NCI-H226 (cell line): Measurements from ENCODE around the gene NOD2.
A peak's percentile ranks its signal among the peaks of the same experiment; 100 is the strongest.

Experiments
- DNase-seq: peaks from one replicate; pipeline ENCODE4 v3.0.0-alpha.2; 2015

Gene NOD2

DNA sequence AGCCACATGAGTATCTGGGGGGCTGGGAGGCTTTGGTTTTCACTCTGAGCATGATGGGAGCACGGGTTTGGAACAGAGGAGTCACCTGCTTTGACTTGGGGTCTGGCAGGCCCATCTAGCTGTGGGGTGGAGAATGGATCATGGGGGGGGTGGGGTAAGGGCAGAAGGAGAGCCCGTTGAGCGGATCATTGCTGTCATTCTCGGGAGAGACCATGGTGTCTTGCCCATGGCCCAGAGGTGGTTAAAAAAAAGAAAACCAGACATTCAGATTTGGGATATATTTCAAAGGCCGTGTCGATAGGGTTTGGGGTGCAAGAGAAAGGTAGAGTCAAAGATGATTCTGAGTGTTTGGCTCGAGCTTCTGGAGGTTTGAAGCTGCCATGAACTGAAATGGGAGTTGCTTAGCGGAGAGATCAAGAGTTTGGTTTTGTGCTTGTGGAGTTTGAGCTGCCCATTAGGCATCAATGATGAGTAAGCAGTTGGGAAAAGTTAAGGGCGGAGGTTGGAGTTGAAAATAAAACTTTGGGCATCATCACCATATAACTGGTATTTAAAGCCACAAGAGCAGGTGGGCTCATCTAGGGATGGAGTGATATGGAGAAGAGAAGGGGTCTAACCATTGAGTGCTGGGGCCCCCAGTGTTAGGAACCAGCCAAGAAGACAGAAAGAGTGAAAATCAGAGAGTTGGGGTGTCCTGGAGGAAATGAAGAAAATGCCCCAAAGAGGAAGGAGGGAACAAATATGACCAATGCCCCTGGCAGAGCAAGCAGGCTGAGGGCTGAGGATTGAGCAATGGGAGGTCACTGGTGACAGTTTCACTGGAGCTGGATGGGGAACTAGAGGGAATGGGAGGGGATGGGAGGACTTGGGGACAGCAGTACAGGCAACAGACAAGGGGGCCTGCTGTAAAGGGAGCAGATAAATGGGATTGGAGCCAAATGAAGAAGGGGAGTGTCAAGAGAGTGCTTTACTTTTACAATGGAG lies 1.9 kb downstream of the NOD2 start:
- no peak for DNase-seq

DNA sequence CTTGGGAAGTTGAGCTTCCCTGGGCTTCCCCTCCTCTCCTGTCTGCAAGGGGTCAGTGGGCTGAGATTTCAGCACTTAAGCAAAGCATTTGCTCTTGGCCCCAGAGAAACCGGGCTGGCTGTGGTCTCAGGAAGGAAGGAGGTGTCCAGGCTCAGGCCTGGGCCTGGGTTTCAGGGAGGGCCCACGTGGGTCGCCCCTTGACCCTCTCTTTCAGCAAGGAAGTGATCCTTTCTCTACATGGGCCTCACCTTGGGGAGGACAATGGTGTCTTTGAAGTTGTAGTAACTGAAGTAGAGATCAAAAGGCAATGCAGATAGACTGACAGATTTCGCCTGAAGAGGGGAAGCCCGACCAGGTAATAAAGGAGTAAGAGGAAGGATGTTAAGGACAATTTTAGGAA lies 2.7 kb downstream of the NOD2 start:
- no peak for DNase-seq

DNA sequence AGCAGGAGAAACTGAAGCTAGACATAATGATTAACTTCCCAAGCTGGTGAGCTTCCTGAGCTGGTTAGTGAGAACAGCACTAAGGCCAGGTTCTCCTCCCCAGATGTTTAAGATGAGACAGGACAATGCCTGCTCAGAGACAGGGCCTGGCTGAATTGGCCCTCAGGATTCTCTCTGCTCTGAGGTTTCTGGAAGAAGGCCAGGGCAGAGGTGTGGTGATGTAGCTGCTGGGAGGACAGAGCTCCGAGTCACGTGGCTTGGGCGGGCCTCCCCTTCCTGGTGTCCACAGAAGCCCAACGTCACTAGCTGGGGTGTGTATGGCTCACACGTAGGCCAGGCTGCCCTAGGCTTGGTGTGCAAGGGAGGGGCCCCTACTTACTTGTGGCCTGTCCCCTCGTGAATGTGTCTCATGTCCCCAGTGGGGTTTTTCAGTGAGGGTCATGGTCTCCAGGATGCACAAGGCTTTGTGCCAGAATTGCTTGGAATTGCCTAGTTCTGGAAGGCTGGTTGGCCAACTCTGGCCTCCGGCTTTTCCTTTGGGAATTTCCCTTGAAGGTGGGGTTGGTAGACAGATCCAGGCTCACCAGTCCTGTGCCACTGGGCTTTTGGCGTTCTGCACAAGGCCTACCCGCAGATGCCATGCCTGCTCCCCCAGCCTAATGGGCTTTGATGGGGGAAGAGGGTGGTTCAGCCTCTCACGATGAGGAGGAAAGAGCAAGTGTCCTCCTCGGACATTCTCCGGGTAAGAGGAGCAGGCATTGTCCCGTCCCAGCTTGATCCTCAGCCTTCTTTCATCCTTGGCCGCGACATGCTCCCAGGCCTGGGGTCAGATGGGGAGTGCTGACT lies 3.4 kb downstream of the NOD2 start:
- DNase-seq = peak; percentile 76

DNA sequence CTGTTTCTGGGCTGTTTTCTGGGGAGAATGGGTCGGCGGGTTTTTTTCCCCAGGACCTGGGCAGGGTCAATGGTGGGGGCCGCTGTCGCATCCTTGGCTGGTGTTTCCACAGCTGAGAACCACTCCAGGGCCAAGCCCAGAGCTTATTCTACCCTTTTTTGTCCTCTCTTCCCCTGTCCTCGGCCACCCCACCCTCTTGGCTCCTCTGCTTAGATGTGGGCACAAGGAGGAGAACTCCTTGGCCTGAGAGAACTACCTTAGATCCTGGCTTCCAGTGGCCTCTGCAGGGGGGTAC lies 4.0 kb downstream of the NOD2 start:
- DNase-seq = no peak

- DNase-seq = no peak
Measured at GRCh38 chr16:50697881-50698767, 4.7 kb downstream of the NOD2 start.

DNA sequence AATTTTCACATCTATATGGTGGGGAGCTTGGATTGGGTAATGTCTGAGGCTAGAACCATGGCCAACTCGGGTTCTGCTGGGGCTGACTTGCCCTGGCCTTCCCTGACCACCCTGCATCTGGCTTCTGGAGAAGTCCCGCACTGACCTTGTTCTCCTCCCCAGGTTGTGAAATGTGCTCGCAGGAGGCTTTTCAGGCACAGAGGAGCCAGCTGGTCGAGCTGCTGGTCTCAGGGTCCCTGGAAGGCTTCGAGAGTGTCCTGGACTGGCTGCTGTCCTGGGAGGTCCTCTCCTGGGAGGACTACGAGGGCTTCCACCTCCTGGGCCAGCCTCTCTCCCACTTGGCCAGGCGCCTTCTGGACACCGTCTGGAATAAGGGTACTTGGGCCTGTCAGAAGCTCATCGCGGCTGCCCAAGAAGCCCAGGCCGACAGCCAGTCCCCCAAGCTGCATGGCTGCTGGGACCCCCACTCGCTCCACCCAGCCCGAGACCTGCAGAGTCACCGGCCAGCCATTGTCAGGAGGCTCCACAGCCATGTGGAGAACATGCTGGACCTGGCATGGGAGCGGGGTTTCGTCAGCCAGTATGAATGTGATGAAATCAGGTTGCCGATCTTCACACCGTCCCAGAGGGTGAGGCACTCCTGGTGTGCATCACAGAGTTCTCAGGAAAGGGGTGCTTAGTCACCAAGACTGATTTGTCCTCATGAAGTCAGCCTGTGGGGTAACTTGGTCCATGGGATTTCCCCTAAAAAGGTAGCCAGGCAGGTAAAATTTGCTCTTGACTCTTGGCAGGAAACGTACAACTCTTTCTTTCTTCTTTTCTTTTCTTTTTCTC lies 6.1 kb downstream of the NOD2 start:
- peak; percentile 38 for DNase-seq

DNA sequence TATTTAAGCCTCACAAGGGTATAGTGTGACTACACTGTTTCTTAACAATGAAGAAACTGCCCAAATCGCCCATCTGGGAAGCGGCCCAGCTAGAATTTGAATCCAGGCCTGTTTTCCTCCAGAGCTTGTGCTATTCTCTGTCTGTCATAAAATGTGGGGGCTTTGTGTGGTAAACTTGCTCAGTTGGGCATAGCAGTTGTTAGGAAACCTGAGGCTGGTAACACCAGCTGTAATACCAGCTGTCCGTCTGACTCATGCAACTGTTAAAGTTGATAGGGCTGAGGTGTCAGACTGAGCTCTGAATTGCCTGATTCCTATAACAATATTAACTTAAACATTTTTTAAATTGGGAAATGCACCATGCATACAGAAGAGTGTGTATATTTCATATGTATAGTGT lies 9.3 kb downstream of the NOD2 start:
- DNase-seq = peak; percentile 47

DNA sequence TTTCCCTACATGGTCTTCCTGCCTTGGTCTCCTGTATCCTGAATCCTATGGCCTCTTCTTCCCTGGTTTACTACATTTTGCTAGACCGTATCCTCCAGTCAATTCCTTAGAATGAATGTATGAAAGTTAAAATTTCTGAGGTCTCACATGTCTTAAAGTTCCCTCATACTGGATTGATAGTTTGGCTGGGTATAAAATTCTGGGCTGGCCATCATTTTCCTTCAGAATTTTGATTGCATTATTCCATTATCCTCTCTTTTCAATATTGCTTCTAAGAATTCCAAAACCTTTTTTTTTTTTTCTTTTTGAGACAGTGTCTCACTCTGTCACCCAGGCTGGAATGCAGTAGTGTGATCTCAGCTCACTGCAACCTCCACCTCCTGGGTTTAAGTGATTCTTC lies 10.8 kb downstream of the NOD2 start:
- DNase-seq = no peak

- DNase-seq = no peak
Measured at GRCh38 chr16:50705436-50706110, 12.2 kb downstream of the NOD2 start.

GRCh38 chr16:50706250-50706649 lies 12.8 kb downstream of the NOD2 start:
- no peak for DNase-seq

DNA sequence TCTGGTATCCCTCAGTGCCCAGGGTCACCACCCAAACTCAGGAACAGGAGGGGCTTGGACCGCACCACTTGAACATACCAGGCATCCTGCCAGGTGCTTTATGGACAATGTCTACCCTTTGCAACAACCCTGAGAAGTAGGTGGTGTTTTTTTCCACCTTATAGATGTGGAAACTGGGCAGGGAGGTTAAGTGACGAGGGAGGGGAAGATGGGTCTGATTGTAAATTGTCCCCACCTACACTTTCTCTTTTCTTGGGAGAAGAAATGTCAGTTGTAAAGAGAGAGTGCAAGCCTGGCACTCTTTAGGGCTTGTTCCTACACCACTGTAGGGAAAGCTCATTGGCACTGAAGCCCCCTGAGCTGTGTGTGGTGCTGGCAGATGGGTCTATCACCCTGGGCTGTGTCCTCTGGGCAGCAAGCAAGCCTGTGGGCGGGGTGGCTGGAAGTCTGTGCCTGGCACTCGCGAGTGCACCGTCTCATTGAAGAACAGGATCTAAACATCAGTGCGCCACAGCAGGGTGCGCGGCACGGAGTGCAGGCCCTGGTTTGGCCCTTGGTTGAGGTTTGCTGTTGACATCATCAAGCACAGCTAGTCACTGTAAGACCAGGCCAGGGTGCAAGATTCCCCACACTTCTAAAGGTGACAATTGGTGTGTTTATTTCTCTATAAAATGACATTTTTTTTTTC lies 15.1 kb downstream of the NOD2 start:
- DNase-seq = no peak

GRCh38 chr16:50709061-50709684 lies 15.8 kb downstream of the NOD2 start:
- DNase-seq = no peak

DNA sequence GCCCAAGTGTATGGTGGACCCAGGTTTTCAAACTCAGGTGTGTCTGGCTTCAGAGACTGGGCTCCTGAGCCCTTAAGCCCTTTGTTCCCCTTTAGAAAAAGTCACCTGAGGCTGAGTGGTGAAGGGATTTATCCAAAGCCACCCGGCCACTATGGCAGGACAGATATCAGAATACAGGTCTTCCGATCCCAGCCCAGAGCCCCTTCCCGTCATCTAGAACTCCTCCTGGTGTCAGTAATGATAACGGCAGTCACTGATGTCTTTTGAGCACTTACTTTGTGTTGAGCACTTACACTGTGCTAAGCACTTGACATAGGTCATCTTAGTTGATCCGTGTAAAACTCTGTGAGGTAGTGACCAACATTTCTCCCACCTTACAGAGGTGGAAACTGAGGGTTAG lies 16.6 kb downstream of the NOD2 start:
- DNase-seq = no peak

- DNase-seq = no peak
Measured at GRCh38 chr16:50711040-50711439, 17.6 kb downstream of the NOD2 start.

- no peak for DNase-seq
Measured at GRCh38 chr16:50711862-50712559, 18.6 kb downstream of the NOD2 start.

DNA sequence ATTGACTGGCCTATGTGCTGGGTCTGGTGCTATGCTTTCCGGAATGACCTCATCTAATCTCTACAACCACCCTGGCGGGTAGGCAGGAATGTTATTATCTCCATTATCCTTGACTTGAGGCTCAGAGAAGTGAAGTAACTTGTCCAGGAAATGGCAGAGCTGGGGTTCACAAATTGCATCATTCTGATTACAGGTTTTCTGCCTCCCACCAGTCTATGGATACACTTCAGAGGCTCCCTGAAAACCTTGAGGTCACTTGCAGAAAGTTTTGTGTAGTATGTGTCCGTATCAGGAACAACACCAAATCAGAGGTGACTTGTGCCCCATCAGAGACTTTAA lies 19.1 kb downstream of the NOD2 start:
- DNase-seq = peak; percentile 83

DNA sequence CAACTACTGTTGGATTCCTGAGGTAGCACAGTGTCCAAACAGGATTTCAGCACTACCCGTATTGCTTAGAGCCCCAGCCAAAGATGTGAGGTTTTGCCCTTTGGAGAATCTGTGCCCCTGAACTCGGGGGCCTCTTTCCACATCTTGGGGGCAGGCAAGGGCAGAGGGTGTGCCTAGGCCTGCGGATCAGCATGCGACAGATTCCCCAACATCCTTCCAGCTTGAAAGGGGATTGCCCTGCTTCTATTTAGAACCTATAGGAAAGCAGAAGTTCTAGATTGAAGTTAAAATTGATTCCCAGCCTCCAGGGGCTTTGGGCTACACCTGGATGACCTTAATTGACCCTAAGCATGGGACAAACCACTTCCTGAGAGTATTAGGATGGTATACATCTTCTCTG lies 19.6 kb downstream of the NOD2 start:
- no peak for DNase-seq

DNA sequence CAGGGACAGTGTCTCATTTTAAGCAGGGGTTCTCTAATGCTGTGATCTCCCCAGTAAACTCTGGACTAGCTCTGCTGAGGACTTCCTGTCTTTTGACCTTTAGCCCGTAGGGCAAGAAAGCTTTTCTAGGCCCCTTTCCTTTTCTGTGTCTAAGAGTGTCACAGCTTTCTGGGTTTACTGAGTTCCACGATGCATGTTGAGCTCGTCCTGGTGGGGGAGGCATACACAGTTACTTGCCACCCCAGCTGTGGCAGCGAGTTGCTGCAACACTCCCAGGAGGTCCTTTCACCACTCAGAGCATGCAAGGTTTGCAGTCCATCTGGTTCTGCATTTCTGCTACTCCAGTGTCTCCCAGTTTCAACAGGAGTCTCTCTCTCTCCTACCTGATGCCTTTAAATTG lies 23.7 kb downstream of the NOD2 start:
- DNase-seq = no peak

- DNase-seq = no peak
Measured at GRCh38 chr16:50717494-50717893, 24.1 kb downstream of the NOD2 start.
